ENCODE data around the gene SMOC2. TPM values are rescaled to one million over a fixed set of nuclear protein-coding genes. Genes with fewer than 3 reads are reported as not detected.

Gene SMOC2
- total and polyA plus RNA-seq, 2 of the 4 experiments (the other 2 are of a cell fraction) = not detected

GRCh38 chr6:168636147-168637004 lies 195.4 kb downstream of the SMOC2 start:
- no peak overlapping the region for H3K4ac ChIP-seq (ENCODE audit: low read depth, low read length)
- no peaks in the 10 kb centered on the region for H3K79me1 ChIP-seq (ENCODE audit: low read depth in 1 of 2, low read length in 2 of 2)
- intact Hi-C loops (cut with micrococcal nuclease) = no loop called here
- dilution Hi-C loops (cut with HindIII; ENCODE audit: low sequenced_read_pairs, unreplicated experiment) = no loop called here
- in situ Hi-C loops (cut with MboI; ENCODE audit: low sequenced_read_pairs) = no loop called here
- no peak overlapping the region for H2AK5ac ChIP-seq (ENCODE audit: low read depth, low read length)
- no peak overlapping the region for H2BK120ac ChIP-seq (ENCODE audit: low read depth, low read length)
- DNase-seq (no peak), ATAC-seq (ENCODE audit: low read depth) (no peak)
- no peak overlapping the region for H4K91ac ChIP-seq (ENCODE audit: insufficient read depth, low read depth, low read length)
- TF ChIP-seq POLR2A (IDR thresholded peaks at IDR 0.05; ENCODE audit: low read depth, low read length) = no peak
- TF ChIP-seq MXI1 (IDR thresholded peaks at IDR 0.05; ENCODE audit: borderline replicate concordance, low read depth, low read length) = no peak
- no peak for TF ChIP-seq USF2 (IDR thresholded peaks at IDR 0.05; ENCODE audit: low read depth, low read length)
- TF ChIP-seq RFX5 (IDR thresholded peaks at IDR 0.05; ENCODE audit: low read depth, low read length) = no peak
- TF ChIP-seq CHD1 (IDR thresholded peaks at IDR 0.05; ENCODE audit: low read depth, low read length) = no peak
- no peak for TF ChIP-seq RCOR1 (IDR thresholded peaks at IDR 0.05; ENCODE audit: insufficient replicate concordance, low read length)
- no peak for TF ChIP-seq RAD21 (IDR thresholded peaks at IDR 0.05; ENCODE audit: low read length)
- no peak for TF ChIP-seq FOS (IDR thresholded peaks at IDR 0.05; ENCODE audit: low read depth, low read length)
- TF ChIP-seq BHLHE40 (IDR thresholded peaks at IDR 0.05; ENCODE audit: low read depth, low read length) = no peak
- TF ChIP-seq ELK1 (IDR thresholded peaks at IDR 0.05; ENCODE audit: borderline replicate concordance, low read depth, low read length) = no peak
- TF ChIP-seq NFE2L2 (IDR thresholded peaks at IDR 0.05; ENCODE audit: low read depth, low read length) = no peak
- no peak overlapping the region for H3K27ac ChIP-seq (ENCODE audit: insufficient read depth, low read length)
- no peak overlapping the region for H2BK15ac ChIP-seq (ENCODE audit: low read depth, low read length)
- H3K9me3 ChIP-seq (ENCODE audit: control insufficient read depth, insufficient read depth, low read length) = peaks cover 23% of the 10 kb centered on the region
- H3K4me1 ChIP-seq (ENCODE audit: control insufficient read depth, insufficient read depth, low read length) = no peaks in the 10 kb centered on the region
- ChIA-PET POLR2A (ENCODE audit: unreplicated experiment) (no interaction called here), CTCF (no interaction called here)
- no peaks in the 10 kb centered on the region for H3K27me3 ChIP-seq (ENCODE audit: control insufficient read depth, insufficient read depth, low read length)
- H3K4me3 ChIP-seq (ENCODE audit: insufficient read depth, low read depth, low read length) = no peak overlapping the region
- H2BK5ac ChIP-seq (ENCODE audit: low read depth, low read length, poor library complexity, severe bottlenecking) = no peak overlapping the region
- H2BK20ac ChIP-seq (ENCODE audit: low read depth, low read length) = no peak overlapping the region
- no peaks in the 10 kb centered on the region for H3K36me3 ChIP-seq (ENCODE audit: control insufficient read depth, insufficient read depth, low read length)
- H2AK9ac ChIP-seq (replicated peaks; ENCODE audit: low read depth, low read length, poor library complexity) = no peak overlapping the region
- 33% methylated on average over 2 of the region's 11 CpGs; no CpG with 5 or more reads in 1 of the 2 experiments for WGBS, 2 experiments (ENCODE audit: extremely low coverage in 2 of 2, insufficient read length in 1 of 2)
- no peak overlapping the region for H3K56ac ChIP-seq (ENCODE audit: extremely low read depth, insufficient read depth, low read length)
- H2AFZ ChIP-seq (replicated peaks; ENCODE audit: low read length, poor library complexity) = no peak overlapping the region
- H3K18ac ChIP-seq (ENCODE audit: low read depth, low read length) = no peak overlapping the region
- H3K14ac ChIP-seq (replicated peaks; ENCODE audit: low read depth, low read length) = no peak overlapping the region
- H4K5ac ChIP-seq (ENCODE audit: low read depth, low read length) = no peak overlapping the region
- no peak overlapping the region for H4K8ac ChIP-seq (ENCODE audit: low read depth in 2 of 2, low read length in 2 of 2)
- BruUV-seq (replicated peaks) = no TSS peak
- no peak overlapping the region for H3K4me2 ChIP-seq (ENCODE audit: low read depth, low read length)
- H3K23ac ChIP-seq (ENCODE audit: low read depth, low read length) = no peak overlapping the region
- no peaks in the 10 kb centered on the region for H3K9me1 ChIP-seq (ENCODE audit: insufficient read depth, low read length)
- H4K20me1 ChIP-seq (ENCODE audit: insufficient read depth, low read length) = no peaks in the 10 kb centered on the region
- H3K9ac ChIP-seq (ENCODE audit: low read depth, low read length) = no peak overlapping the region

Data from IMR-90 (cell line).